Endothelial cell of umbilical vein (primary cell): ENCODE measurements around the gene FXR1. TPM values are rescaled to one million over a fixed set of nuclear protein-coding genes. Genes with fewer than 3 reads are reported as not detected.

Source experiments
- BruUV-seq: library from RNA; stranded (reverse); fragments of 400-500 nt; replicated peaks from 2 replicates; lab custom pipeline; 2021; lab: Mats Ljungman, UMichigan
- CTCF ChIA-PET: fragments of 300-600, 350-600 bp; sonication (Branson Sonifier 250); formaldehyde crosslinking; loops from one replicate; lab custom pipeline; 2021; ENCODE audit warnings: antibody characterized with exemption, inconsistent platforms; lab: Charles Lee
- POLR2A ChIA-PET: fragments of 300-600, 350-600 bp; sonication (Branson Sonifier 250); formaldehyde crosslinking; loops from one replicate; lab custom pipeline; 2021; ENCODE audit warnings: antibody characterized with exemption, inconsistent platforms; lab: Charles Lee
- DNase-seq: peaks from one replicate; pipeline ENCODE4 v3.0.0-alpha.2; 2011; ENCODE audit warnings: low read depth, low spot score
- FAIRE-seq: peaks from 2 replicates; lab custom pipeline; 2011; peaks lifted over from hg19 to GRCh38; lab: Jason Lieb, UNC
- H2AFZ ChIP-seq: 2 replicates; pipeline ENCODE4 v1.6.0; 2012; ENCODE audit warnings: low read depth, low read length, control low read depth, inconsistent platforms
- H3K27ac ChIP-seq: 2 replicates; pipeline ENCODE4 v1.5.1; 2011; ENCODE audit warnings: low read depth, mild to moderate bottlenecking, control low read depth, low read length, moderate library complexity; ENCODE audit not compliant: insufficient read depth
- H3K27me3 ChIP-seq, 2 experiments: 2 replicates each; pipeline versions ENCODE4 v1.6.0 to v1.6.1; 2011; ENCODE audit warnings: low read length in 2 of 2, mixed read lengths in 1 of 2; ENCODE audit not compliant: control insufficient read depth in 2 of 2, insufficient read depth in 2 of 2
- H3K36me3 ChIP-seq, 2 experiments: 2 replicates in 1 of 2; 3 replicates in 1 of 2; pipeline ENCODE4 v1.5.1; 2011; ENCODE audit warnings: low read length in 2 of 2, mild to moderate bottlenecking in 1 of 2, moderate library complexity in 1 of 2; ENCODE audit not compliant: control insufficient read depth in 2 of 2, insufficient read depth in 2 of 2; ENCODE audit errors: extremely low read depth in 1 of 2
- H3K4me1 ChIP-seq: 3 replicates; pipeline ENCODE4 v1.5.1; 2011; ENCODE audit warnings: mild to moderate bottlenecking, low read length; ENCODE audit not compliant: control insufficient read depth, insufficient read depth; ENCODE audit errors: extremely low read depth
- H3K4me2 ChIP-seq: 2 replicates; pipeline ENCODE4 v1.6.1; 2011; ENCODE audit warnings: low read length, control low read depth, mixed read lengths; ENCODE audit not compliant: insufficient read depth
- H3K4me3 ChIP-seq, 3 experiments: fragments of 200-600 bp in 1 of 3; sonication (generic), shearing (Covaris generic) in 1 of 3; replicated peaks in 1 of 3; 2 replicates each; pipeline ENCODE4 v1.5.1; 2011 to 2016; ENCODE audit warnings: control low read depth in 3 of 3, low read length in 3 of 3, mild to moderate bottlenecking in 2 of 3, inconsistent platforms in 1 of 3, low read depth in 1 of 3, moderate library complexity in 1 of 3; ENCODE audit not compliant: insufficient read depth in 1 of 3
- H3K79me2 ChIP-seq: 2 replicates; pipeline ENCODE4 v1.6.0; 2012; ENCODE audit warnings: low read length, inconsistent platforms; ENCODE audit not compliant: control insufficient read depth, insufficient read depth
- H3K9ac ChIP-seq: replicated peaks from 2 replicates; pipeline ENCODE3; 2011; ENCODE audit warnings: low read length, control low read depth; ENCODE audit not compliant: insufficient read depth; ENCODE audit errors: extremely low read depth
- H3K9me1 ChIP-seq: replicated peaks from 3 replicates; pipeline ENCODE4 v1.6.0; 2011; ENCODE audit warnings: mild to moderate bottlenecking, low read length; ENCODE audit not compliant: control insufficient read depth, insufficient read depth; ENCODE audit errors: extremely low read depth
- H3K9me3 ChIP-seq: replicated peaks from 2 replicates; pipeline ENCODE4 v1.5.1; 2012; ENCODE audit warnings: low read length, inconsistent platforms; ENCODE audit not compliant: control insufficient read depth, insufficient read depth
- H4K20me1 ChIP-seq: replicated peaks from 2 replicates; pipeline ENCODE3; 2011; ENCODE audit warnings: mild to moderate bottlenecking, low read length; ENCODE audit not compliant: control insufficient read depth, insufficient read depth; ENCODE audit errors: extremely low read depth
- EZH2 ChIP-seq: IDR thresholded peaks from 2 replicates; pipeline ENCODE4 v1.6.1; 2012; ENCODE audit warnings: borderline replicate concordance, low read depth, mild to moderate bottlenecking, moderate library complexity, low read length, inconsistent platforms; ENCODE audit not compliant: severe bottlenecking
- FOS ChIP-seq: IDR thresholded peaks from 2 replicates; pipeline ENCODE4 v1.6.1; 2011; ENCODE audit warnings: mild to moderate bottlenecking, low read length, moderate library complexity, borderline replicate concordance; ENCODE audit not compliant: insufficient read depth
- GATA2 ChIP-seq: IDR thresholded peaks from 2 replicates; pipeline ENCODE4 v1.7.0; 2011; ENCODE audit warnings: low read depth, mild to moderate bottlenecking, moderate library complexity, mixed read lengths, low read length; ENCODE audit not compliant: insufficient read length, insufficient read depth
- JUN ChIP-seq: IDR thresholded peaks from 2 replicates; pipeline ENCODE4 v1.6.1; 2011; ENCODE audit warnings: borderline replicate concordance, low read depth; ENCODE audit not compliant: insufficient read length, insufficient read depth
- MYC ChIP-seq: IDR thresholded peaks from one replicate; pipeline ENCODE4 v1.6.1; 2011; ENCODE audit warnings: mild to moderate bottlenecking, low read depth, low read length
- POLR2A ChIP-seq: IDR thresholded peaks from 2 replicates; pipeline ENCODE4 v1.6.1; 2012; ENCODE audit warnings: low read depth, mild to moderate bottlenecking, control low read depth, low read length
- POLR2AphosphoS5 ChIP-seq: IDR thresholded peaks from 2 replicates; pipeline ENCODE4 v1.6.1; 2012; ENCODE audit warnings: low read depth, mild to moderate bottlenecking, control low read depth, low read length, moderate library complexity; ENCODE audit not compliant: insufficient read depth
- dilution Hi-C: fragments of 300-500 bp; cut with MboI; formaldehyde crosslinking; loops from one replicate; pipeline ENCODE4 v1.15.0; 2019; ENCODE audit warnings: low sequenced_read_pairs; ENCODE audit not compliant: extremely low pct_ligation_motif_present
- intact Hi-C: fragments of 100-400 bp; cut with micrococcal nuclease; formaldehyde crosslinking; loops from one replicate; pipeline ENCODE4 v1.10.0; 2022
- polyA plus RNA-seq, 4 experiments: library from polyadenylated mRNA; depleted of rRNA in 3 of 4; stranded (reverse) in 3 of 4; unstranded in 1 of 4; fragments of >200 nt; gene quantifications; 2 replicates each; pipeline versions ENCODE4 v1.2.1 to v1.2.3, GENCODE V29; 2011 to 2012; ENCODE audit warnings: missing spikeins in 1 of 4
- total RNA-seq: library from RNA; stranded (reverse); gene quantifications from 2 replicates; pipeline ENCODE4 v1.2.3, GENCODE V29; 2021
- TF ChIP-seq, protein P1 (sequence below), 2 donors: IDR thresholded peaks; 1 replicate in 1 of 2; 2 replicates in 1 of 2; pipeline ENCODE4 v1.5.1; 2011; ENCODE audit warnings: low read length in 2 of 2, mild to moderate bottlenecking in 2 of 2, moderate library complexity in 2 of 2, control low read depth in 1 of 2, inconsistent platforms in 1 of 2, low read depth in 1 of 2; ENCODE audit not compliant: insufficient read depth in 1 of 2; ENCODE audit errors: extremely low read depth in 1 of 2
- TF ChIP-seq, protein P2 (sequence below): IDR thresholded peaks from 2 replicates; pipeline ENCODE4 v1.6.1; 2011; ENCODE audit not compliant: insufficient read depth, insufficient read length

FXR1 gene
- total and polyA plus RNA-seq, 2 donors (not counting 3 experiments of a cell fraction or from before 2014, with no cell fraction given) = 87.3 to 186 TPM

DNA sequence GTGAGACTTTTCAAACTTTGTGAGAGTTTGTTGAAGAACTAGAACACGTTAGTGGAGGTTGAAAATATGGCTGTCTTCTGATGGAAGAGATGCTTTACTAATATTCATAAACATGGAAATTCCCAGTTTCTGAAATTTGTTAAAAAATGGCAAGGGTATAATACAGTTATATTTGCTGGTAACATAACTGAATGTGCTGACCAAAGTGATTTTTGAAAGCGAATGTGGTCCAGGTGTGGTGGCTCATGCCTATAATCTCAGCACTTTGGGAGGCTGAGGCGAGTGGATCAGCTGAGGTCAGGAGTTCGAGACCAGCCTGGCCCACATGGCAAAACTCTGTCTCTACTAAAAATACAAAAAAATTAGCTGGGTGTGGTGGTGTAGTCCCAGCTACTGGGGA lies 18.1 kb downstream of the FXR1 start:
- H3K79me2 ChIP-seq = peaks cover 100% of the 10 kb centered on the region
- no peak for TF ChIP-seq GATA2
- no peak for TF ChIP-seq POLR2AphosphoS5
- TF ChIP-seq, protein P1, sequence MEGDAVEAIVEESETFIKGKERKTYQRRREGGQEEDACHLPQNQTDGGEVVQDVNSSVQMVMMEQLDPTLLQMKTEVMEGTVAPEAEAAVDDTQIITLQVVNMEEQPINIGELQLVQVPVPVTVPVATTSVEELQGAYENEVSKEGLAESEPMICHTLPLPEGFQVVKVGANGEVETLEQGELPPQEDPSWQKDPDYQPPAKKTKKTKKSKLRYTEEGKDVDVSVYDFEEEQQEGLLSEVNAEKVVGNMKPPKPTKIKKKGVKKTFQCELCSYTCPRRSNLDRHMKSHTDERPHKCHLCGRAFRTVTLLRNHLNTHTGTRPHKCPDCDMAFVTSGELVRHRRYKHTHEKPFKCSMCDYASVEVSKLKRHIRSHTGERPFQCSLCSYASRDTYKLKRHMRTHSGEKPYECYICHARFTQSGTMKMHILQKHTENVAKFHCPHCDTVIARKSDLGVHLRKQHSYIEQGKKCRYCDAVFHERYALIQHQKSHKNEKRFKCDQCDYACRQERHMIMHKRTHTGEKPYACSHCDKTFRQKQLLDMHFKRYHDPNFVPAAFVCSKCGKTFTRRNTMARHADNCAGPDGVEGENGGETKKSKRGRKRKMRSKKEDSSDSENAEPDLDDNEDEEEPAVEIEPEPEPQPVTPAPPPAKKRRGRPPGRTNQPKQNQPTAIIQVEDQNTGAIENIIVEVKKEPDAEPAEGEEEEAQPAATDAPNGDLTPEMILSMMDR (IDR thresholded peaks at IDR 0.05; ENCODE audit: extremely low read depth in 1 of 2, insufficient read depth in 1 of 2, low read depth in 1 of 2, low read length in 2 of 2) = no peak
- TF ChIP-seq EZH2 = no peak
- no peak for TF ChIP-seq MYC
- no peak for TF ChIP-seq POLR2A
- TF ChIP-seq FOS = no peak
- TF ChIP-seq, protein P2, sequence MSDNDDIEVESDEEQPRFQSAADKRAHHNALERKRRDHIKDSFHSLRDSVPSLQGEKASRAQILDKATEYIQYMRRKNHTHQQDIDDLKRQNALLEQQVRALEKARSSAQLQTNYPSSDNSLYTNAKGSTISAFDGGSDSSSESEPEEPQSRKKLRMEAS = no peak
- no peak for TF ChIP-seq JUN
- no peak overlapping the region for H3K27ac ChIP-seq
- no peak overlapping the region for H3K9ac ChIP-seq
- FAIRE-seq = no peak
- peaks cover 0 to 2% of the 10 kb centered on the region in 2 experiments for H3K36me3 ChIP-seq
- no peak overlapping the region for H2AFZ ChIP-seq
- H3K4me3 ChIP-seq = no peak overlapping the region
- no peaks in the 10 kb centered on the region for H3K9me1 ChIP-seq
- no peak overlapping the region for H3K4me2 ChIP-seq
- H3K9me3 ChIP-seq = no peaks in the 10 kb centered on the region
- H4K20me1 ChIP-seq = peaks cover 9% of the 10 kb centered on the region
- POLR2A ChIA-PET = no interaction called here
- no peak for DNase-seq
- intact Hi-C loops = no loop called here
- no peaks in the 10 kb centered on the region for H3K4me1 ChIP-seq
- no peaks in the 10 kb centered on the region for H3K27me3 ChIP-seq
- BruUV-seq = no TSS peak
- CTCF ChIA-PET = no interaction called here
- dilution Hi-C loops = no loop called here
